Parathyroid adenoma (tissue), 2 donors: ENCODE measurements around the gene PRR14.
A peak's percentile ranks its signal among the peaks of the same experiment; 100 is the strongest.

ENCODE experiments used
- H2AFZ ChIP-seq: fragments of 300-600 bp; sonication (generic); one replicate; pipeline ENCODE4 v1.7.0; 2017; ENCODE audit warnings: antibody characterized with exemption, mild to moderate bottlenecking
- H3K27ac ChIP-seq: fragments of 300-600 bp; sonication (generic); one replicate; pipeline ENCODE4 v1.7.0; 2017
- H3K27me3 ChIP-seq: fragments of 300-600 bp; sonication (generic); one replicate; pipeline ENCODE4 v1.7.0; 2017; ENCODE audit warnings: low read length; ENCODE audit not compliant: control insufficient read depth, insufficient read depth
- H3K36me3 ChIP-seq: fragments of 300-600 bp; sonication (generic); one replicate; pipeline ENCODE4 v1.7.0; 2017; ENCODE audit warnings: low read length; ENCODE audit not compliant: control insufficient read depth, insufficient read depth
- H3K4me1 ChIP-seq: fragments of 300-600 bp; sonication (generic); one replicate; pipeline ENCODE4 v1.7.0; 2017; ENCODE audit warnings: control low read depth
- H3K4me2 ChIP-seq: fragments of 300-600 bp; sonication (generic); one replicate; pipeline ENCODE4 v1.7.0; 2017; ENCODE audit warnings: low read length
- H3K4me3 ChIP-seq: fragments of 300-600 bp; sonication (generic); one replicate; pipeline ENCODE4 v1.7.0; 2017; ENCODE audit warnings: low read depth, low read length
- H3K79me2 ChIP-seq: fragments of 300-600 bp; sonication (generic); one replicate; pipeline ENCODE4 v1.7.0; 2017; ENCODE audit warnings: control low read depth
- H3K9ac ChIP-seq: fragments of 300-600 bp; sonication (generic); one replicate; pipeline ENCODE4 v1.7.0; 2017; ENCODE audit warnings: mild to moderate bottlenecking
- H3K9me3 ChIP-seq: fragments of 300-600 bp; sonication (generic); one replicate; pipeline ENCODE4 v1.7.0; 2017; ENCODE audit warnings: low read length; ENCODE audit not compliant: control insufficient read depth
- CTCF ChIP-seq: fragments of 300-600 bp; sonication (generic); IDR thresholded peaks from one replicate; pipeline ENCODE4 v1.7.0; 2017; ENCODE audit warnings: antibody characterized with exemption, mild to moderate bottlenecking
- donor health status: primary hyperparathyroidism.

PRR14 gene

GRCh38 chr16:30669903-30670824 is 19.4 kb downstream of the PRR14 start:
- H3K9ac ChIP-seq: no peak overlapping the region
- H3K4me1 ChIP-seq: no peaks in the 10 kb centered on the region
- no peaks in the 10 kb centered on the region for H3K79me2 ChIP-seq
- peak; percentile 7 for TF ChIP-seq CTCF
- no peaks in the 10 kb centered on the region for H3K36me3 ChIP-seq
- H3K27ac ChIP-seq: no peak overlapping the region
- no peak overlapping the region for H2AFZ ChIP-seq
- H3K27me3 ChIP-seq: no peaks in the 10 kb centered on the region
- H3K9me3 ChIP-seq: no peaks in the 10 kb centered on the region
- no peak overlapping the region for H3K4me3 ChIP-seq
- no peak overlapping the region for H3K4me2 ChIP-seq

GRCh38 chr16:30675143-30675542 is 24.4 kb downstream of the PRR14 start:
- Histone ChIP-seq H2AFZ (no peak overlapping the region), H3K27me3 (no peaks in the 10 kb centered on the region), H3K4me3 (no peak overlapping the region), H3K9me3 (no peaks in the 10 kb centered on the region), H3K4me1 (no peaks in the 10 kb centered on the region), H3K79me2 (no peaks in the 10 kb centered on the region), H3K9ac (no peak overlapping the region), H3K27ac (no peak overlapping the region), H3K4me2 (no peak overlapping the region), H3K36me3 (no peaks in the 10 kb centered on the region)
- no peak for TF ChIP-seq CTCF

- peak overlapping the region; percentile 52 for H2AFZ ChIP-seq
- H3K4me3 ChIP-seq: no peak overlapping the region
- no peak overlapping the region for H3K27ac ChIP-seq
- no peaks in the 10 kb centered on the region for H3K27me3 ChIP-seq
- H3K36me3 ChIP-seq: no peaks in the 10 kb centered on the region
- TF ChIP-seq CTCF: no peak
- no peak overlapping the region for H3K9ac ChIP-seq
- no peaks in the 10 kb centered on the region for H3K9me3 ChIP-seq
- H3K4me2 ChIP-seq: no peak overlapping the region
- H3K4me1 ChIP-seq: no peaks in the 10 kb centered on the region
- no peaks in the 10 kb centered on the region for H3K79me2 ChIP-seq
Observed at GRCh38 chr16:30677931-30678585, 27.3 kb downstream of the PRR14 start.

GRCh38 chr16:30678586-30678970 is 27.8 kb downstream of the PRR14 start:
- Histone ChIP-seq H3K79me2 (no peaks in the 10 kb centered on the region), H3K9me3 (no peaks in the 10 kb centered on the region), H3K9ac (no peak overlapping the region), H3K27ac (no peak overlapping the region), H3K36me3 (no peaks in the 10 kb centered on the region), H3K4me3 (no peak overlapping the region), H3K4me2 (no peak overlapping the region), H3K27me3 (no peaks in the 10 kb centered on the region), H3K4me1 (no peaks in the 10 kb centered on the region), H2AFZ (peak overlapping the region; percentile 52)
- no peak for TF ChIP-seq CTCF
